HG03159 (cell line): ENCODE results near the gene LIPT1.
"Not testable (repeated sequence)": the region's sequence is repeated elsewhere in the genome, so short reads cannot be mapped to it uniquely, and the experiment has no call there.

Experiments used
- ATAC-seq: cut with Tn5 transposase; IDR thresholded peaks from one replicate; pipeline ENCODE4 v1.9.1; 2021; ENCODE audit warnings: mild to moderate bottlenecking, moderate library complexity; ENCODE audit not compliant: unreplicated experiment

Gene LIPT1

DNA sequence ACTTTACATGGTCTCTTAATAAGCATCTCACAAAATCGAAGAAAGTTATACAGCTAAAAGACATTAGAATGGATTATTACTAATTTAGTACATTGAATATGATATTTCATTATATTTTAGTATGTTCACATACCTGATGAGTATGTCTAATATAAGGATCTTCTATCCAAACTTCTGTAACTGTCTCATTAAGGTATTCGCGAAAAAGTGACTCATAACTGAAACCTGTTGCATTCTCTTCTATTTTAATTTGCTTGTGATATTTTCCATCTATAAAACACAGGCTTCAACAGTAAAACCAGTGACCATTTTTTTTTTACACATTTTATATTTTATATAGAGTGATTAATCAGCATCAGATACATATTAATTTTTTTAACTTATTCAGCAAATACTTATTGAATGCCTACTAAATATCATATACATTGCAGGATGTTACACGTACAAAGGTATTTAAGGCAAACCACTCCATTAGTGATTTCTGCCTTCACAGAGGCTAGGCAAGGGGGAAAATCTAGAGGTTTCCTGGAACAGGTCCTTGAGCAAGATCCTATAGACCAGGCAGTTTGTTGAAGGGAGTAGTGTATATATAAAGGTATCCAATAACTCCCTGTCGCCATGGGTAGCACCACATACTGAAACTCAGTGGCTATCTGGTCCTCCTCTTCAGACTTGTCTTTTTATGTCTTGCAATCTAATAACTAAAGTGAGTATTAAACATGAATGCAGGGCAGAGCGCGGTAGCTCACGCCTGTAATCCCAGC lies 16.8 kb downstream of the LIPT1 start:
- no peak for ATAC-seq

DNA sequence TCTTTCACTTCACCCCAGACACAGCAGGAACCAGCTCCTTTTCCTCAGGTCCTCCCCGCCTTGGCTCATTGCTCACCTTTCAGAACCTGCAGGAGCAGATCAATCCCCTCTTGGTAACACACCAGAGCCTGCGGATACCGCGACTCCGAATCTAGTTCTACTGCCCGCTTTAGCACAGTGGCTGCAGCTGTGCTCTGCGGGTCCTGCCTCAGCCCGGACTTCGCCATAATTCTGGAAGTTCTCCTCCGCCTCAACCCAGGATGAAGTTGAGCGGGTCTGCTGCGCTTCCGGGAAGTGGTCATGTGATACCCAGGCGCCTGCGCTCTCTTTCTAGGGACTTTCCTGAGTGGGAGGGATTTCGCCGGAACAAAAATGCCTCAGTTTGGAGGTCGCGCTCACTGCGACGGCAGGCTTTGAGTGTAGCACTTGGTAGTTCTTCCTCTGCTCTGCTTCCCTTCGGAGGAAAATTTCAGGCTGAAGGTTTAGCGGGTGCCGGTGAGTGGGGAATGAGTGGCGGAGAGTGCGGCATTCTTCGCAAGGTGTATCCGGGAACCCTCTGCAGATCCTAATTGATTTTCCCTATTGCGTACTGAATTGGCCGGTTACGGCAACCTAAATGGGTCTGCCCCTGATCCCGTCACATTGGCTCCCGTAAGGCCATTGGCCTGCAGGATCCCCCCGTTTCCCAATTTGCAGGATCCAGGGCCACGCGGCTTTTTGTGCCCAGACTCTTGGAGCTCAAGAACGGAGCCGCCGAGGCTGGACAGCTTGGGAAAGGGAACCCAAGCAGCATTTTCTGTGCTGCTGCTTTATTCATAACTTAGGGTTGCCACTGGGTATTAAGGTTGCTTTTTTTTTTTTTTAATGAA lies 26.2 kb downstream of the LIPT1 start, which contains the start of the genes MITD1 and MRPL30:
MITD1 (minus strand) TSS at position 304 of the 869 bp plus-strand sequence; CDS start at position 227, 77 bp downstream.
MRPL30 (plus strand) TSS at position 430 of the 869 bp plus-strand sequence. CDS start 5,020 bp downstream, outside the sequence.
- peak; percentile 94 for ATAC-seq

DNA sequence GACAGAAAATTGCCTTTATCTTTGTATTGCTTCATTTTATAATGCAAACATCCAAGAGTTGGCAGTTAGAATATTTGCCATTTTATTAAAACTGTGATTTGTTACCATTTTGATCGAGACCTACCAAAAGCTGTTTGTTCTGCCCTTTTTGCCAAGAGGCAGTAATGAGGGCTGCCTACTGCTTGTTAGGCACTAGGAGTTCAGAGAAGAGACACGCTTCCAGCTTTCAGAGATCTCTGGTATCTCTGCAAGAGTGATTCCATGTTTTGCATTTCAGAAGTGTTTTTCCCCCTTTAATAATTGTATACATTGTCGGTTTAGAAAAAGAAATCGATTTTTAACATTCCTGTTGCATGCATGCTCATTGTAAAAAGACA lies 26.8 kb downstream of the LIPT1 start:
- ATAC-seq = no peak

DNA sequence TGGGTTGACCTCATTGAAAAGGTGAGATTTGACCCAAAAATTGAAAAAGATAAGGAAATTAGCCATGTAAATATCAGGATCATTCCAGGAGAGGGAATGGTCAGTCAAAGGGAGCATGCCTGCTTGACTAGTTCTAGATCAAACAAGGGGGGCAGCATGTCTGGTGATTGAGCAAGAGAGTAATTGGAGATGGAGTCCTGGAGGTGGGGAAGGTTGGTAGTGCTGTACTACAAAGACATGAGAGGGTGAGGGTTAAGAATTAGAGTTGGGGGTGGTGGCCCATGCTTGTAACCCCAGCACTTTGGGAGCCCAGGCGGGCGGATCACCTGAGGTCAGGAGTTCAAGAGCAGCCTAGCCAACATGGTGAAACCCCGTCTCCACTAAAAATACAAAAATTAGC lies 28.3 kb downstream of the LIPT1 start:
- no peak for ATAC-seq

DNA sequence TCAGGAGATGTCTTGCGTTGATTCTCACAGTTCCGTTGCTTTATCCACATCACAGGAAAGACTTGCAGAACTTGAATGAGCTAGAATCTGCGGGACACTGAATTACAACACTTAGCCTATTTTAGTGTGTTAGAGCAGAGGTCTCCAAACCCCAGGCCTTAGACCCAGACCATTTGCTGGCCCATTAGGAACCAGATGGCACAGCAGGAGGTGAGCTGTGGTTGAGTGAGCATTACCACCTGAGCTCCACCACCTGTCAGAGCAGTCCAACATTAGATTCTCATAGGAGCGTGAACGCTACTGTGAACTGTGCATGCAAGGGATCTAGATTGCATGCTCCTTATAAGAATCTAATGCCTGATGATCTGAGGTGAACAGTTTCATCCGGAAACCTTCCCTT lies 30.0 kb downstream of the LIPT1 start:
- ATAC-seq = no peak

DNA sequence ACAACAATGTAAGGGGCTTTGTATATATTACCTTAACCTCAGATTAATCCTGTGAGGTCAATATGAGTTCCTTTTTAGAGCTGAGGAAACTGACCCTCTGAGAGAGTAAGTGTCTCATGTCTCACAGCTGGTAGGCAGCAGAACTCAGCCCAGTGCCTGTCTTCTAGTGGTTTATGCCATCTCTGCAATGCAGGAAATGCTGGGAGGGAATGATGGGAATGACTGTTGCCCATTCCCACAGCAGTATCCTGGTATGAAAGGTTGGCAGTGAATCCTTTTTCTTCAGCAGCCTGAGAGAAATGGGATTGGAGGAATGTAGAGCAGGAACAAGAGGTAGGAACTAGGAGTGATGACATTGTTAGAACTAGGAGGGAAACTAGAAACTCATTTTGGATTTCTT lies 32.2 kb downstream of the LIPT1 start:
- no peak for ATAC-seq

DNA sequence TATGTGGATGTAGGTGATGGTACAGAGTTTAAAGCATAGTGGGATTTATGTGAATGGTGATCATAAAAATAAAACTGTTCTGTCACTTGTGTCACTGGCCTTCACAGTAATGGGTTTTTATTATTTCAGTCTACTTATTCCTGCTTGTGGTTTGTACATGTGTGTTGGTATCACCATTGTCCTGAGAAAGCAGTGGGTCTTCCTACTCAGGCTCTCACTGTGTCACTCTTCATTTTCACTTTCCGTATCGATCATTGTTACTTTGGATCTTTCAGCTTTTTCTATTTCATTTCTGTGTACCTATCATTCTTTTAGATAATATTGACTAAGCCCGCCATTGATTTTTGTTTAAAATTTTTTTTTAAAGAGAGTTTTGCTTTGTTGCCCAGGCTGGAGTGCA lies 33.6 kb downstream of the LIPT1 start:
- ATAC-seq = no peak

DNA sequence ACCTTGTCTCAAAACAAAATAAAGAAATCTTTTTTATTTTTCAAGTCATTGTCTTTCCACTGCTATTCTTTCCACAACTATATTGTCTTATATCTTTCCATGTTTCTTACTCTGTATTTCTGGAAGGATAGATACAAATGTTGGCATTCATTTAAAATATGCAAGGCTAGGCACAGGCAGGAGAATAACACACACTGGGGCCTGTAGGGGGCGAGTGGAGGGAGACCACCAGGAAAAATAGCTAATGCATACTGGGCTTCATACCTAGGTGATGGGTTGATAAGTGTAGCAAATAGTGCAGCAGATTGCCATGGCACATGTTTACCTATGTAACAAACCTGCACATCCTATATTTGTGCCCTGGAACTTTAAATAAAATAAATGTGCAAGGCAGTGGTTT lies 35.8 kb downstream of the LIPT1 start:
- no peak for ATAC-seq

DNA sequence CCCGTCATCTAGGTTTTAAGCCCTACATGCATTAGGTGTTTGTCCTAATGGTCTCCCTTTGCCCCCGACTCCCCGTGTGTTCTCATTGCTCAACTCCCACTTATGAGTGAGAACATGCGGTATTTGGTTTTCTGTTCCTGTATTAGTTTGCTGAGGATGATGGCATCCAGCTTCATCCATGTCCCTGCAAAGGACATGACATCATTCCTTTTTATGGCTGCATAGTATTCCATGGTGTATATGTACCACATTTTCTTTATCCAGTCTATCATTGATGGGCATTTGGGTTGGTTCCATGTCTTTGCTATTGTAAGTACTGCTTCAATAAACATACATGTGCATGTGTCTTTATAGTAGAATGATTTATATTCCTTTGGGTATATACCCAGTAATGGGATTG lies 37.6 kb downstream of the LIPT1 start:
- ATAC-seq = not testable (repeated sequence)

DNA sequence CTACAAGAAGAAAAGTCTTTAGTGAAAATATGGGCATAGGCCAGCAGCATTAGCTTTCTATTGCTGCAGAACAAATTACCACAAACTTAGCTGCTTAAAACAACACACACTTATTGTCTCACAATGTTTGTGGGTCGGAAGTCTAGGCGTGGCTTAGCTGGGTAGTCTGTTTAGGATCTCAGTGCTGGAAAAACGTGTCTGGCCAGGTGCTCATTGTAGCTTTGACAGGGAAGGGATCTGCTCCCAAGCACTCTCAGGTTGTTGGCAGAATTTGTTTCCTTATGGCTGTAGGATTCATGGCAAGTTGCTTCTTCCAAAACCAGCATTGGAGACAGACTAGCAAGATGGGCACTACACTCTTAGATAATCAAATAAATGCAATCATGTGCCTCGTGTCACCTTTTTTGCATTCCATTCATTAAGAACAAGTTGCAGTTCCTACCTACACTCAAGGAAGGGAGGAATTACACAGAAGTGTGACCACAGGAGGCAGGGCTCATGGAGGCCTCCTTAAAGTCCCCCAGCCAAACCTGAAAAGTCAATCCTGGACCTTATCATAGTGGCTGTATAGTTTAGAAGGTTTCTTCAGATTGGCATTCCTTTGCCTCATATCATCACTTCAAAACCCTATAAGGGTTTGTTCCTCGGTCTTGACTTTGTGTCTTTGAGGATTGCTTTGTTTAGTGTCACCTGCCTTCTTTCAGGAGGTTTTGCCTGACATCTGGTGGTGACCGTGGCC lies 43.5 kb downstream of the LIPT1 start:
- no peak for ATAC-seq

DNA sequence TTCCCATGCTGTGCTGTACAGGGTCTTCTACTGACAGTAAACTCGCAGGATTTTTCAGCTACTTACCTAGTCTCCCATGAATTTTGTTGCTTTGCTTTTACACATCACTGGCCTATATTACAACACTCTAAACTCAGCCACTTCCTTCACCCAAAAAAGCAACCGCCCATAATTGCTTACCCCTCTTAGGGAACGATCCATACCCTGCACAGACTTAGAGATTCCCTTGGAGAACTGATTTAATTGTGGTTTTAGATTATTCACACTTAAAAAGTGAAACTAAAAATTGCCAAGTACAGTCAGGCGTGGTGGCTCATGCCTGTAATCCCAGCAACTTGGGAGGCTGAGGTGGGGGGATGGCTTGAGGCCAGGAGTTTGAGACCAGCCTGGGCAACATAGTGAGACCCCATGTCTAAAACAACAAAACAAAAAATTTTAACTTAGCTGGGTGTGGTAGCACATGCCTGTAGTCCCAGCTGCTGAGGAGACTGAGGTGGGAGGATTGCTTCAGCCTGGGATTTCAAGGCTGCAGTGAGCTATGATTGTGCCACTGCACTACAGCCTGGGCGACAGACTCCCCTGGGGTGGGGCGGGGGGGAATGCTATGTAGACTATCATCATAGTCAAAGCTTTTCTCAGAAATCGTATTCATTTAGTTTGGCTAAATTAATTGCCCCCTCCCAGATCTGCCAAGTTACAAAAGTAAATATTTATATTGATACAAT lies 45.5 kb downstream of the LIPT1 start:
- ATAC-seq = no peak

DNA sequence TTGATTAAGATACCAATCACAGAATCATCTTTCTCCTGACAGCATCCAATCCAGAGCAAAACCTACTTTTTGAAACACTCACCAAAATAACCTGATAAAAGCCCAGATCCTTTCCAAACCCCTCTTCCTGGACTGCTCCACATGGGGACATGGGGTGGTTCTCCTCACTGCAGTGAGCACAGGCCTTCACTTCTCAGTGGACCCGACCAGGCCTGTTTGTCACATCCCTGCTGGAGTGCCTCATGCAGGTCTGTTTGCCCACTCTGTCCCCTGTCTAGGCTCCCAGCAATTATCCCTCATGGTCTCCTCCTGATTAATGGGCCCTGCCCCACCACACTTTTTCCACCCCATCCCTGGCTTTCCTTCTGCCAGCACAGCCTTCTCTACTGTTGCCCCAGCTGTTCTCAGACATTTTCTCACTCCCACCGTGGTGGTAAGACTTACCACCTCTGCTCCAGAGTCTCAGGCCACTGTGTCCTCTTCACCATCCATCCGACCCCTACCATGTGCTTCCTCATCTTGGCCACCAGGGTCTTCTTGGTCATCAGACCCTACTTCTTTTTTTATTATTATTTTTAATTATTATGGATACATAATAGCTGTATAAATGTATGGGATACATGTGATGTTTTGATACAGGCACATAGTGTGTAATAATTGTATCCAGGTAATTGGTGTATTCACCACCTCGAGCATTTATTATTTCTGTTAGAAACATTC lies 47.4 kb downstream of the LIPT1 start:
- no peak for ATAC-seq

DNA sequence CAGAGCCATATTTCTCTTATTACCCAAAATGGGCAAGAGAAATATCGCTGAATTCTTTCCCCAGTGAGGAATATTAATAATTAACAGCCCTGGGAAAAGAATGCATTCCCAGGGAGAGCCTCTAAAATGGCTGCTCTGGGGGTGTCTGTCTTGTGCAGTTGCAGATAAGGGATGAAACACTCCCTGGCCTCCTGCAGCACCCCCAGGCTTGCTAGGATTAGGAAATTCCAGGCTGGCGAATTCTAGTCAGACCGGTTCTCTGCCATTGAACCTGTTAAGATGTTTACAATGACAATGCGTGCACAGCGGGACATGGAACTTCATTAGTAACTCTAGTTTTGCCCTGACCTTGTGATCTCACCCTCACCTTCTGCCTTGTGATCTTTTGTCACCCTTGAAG lies 50.7 kb downstream of the LIPT1 start:
- no peak for ATAC-seq
